ENCODE data around the gene IFITM1. TPM values are rescaled to one million over a fixed set of nuclear protein-coding genes. Genes with fewer than 3 reads are reported as not detected.
"Not testable (repeated sequence)": the region's sequence is repeated elsewhere in the genome, so short reads cannot be mapped to it uniquely, and the experiment has no call there.

The IFITM1 gene
- total RNA-seq, result 100 to 1,000 TPM; 216 to 431 (median 256) TPM

DNA sequence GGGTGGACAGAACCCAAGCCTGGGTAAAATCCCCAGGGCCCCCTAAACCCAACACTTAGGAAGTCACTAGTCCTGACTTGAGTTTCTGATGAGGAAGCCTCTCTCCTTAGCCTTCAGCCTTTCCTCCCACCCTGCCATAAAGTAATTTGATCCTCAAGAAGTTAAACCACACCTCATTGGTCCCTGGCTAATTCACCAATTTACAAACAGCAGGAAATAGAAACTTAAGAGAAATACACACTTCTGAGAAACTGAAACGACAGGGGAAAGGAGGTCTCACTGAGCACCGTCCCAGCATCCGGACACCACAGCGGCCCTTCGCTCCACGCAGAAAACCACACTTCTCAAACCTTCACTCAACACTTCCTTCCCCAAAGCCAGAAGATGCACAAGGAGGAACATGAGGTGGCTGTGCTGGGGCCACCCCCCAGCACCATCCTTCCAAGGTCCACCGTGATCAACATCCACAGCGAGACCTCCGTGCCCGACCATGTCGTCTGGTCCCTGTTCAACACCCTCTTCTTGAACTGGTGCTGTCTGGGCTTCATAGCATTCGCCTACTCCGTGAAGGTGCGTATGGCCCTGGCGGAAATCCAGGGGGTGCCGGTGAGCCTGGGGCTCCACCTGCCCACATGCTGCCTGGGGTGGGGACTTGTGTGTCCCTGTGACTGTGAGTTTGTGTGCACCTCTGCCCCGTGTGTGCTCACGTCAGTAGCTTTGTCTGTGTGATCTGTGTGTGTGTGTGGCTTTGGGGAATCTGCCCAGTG lies at the start of gene IFITM1:
TSS of gene IFITM1 (plus strand) at position 254 of the 767 bp plus-strand sequence. CDS start at position 385, 131 bp downstream.
- no peaks in the 10 kb centered on the region for H3K36me3 ChIP-seq
- H3K27me3 ChIP-seq, result no peaks in the 10 kb centered on the region
- H3K9me3 ChIP-seq, result no peaks in the 10 kb centered on the region
- TF ChIP-seq, protein P1, sequence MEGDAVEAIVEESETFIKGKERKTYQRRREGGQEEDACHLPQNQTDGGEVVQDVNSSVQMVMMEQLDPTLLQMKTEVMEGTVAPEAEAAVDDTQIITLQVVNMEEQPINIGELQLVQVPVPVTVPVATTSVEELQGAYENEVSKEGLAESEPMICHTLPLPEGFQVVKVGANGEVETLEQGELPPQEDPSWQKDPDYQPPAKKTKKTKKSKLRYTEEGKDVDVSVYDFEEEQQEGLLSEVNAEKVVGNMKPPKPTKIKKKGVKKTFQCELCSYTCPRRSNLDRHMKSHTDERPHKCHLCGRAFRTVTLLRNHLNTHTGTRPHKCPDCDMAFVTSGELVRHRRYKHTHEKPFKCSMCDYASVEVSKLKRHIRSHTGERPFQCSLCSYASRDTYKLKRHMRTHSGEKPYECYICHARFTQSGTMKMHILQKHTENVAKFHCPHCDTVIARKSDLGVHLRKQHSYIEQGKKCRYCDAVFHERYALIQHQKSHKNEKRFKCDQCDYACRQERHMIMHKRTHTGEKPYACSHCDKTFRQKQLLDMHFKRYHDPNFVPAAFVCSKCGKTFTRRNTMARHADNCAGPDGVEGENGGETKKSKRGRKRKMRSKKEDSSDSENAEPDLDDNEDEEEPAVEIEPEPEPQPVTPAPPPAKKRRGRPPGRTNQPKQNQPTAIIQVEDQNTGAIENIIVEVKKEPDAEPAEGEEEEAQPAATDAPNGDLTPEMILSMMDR (IDR thresholded peaks at IDR 0.05), result no peak
- TF ChIP-seq POLR2A (IDR thresholded peaks at IDR 0.05) (peak in 1 of 2 donors; percentile 75), EP300 (IDR thresholded peaks at IDR 0.05) (peak; percentile 12 to 86)
- peaks cover 0 to 63% (median 33%) of the 10 kb centered on the region in 4 donors for H3K4me1 ChIP-seq
- WGBS, 2 donors, result 31 to 52% methylated on average over 18 of the region's 18 CpGs
- peak within 1 kb of the TSS; percentile 40 to 55 (median 46) for H3K4me3 ChIP-seq
- H3K27ac ChIP-seq, result peak within 1 kb of the TSS; percentile 66 to 92 (median 90)
- DNase-seq (ENCODE audit: low spot score in 2 of 2), result peak in 1 of 2 donors; percentile 53

DNA sequence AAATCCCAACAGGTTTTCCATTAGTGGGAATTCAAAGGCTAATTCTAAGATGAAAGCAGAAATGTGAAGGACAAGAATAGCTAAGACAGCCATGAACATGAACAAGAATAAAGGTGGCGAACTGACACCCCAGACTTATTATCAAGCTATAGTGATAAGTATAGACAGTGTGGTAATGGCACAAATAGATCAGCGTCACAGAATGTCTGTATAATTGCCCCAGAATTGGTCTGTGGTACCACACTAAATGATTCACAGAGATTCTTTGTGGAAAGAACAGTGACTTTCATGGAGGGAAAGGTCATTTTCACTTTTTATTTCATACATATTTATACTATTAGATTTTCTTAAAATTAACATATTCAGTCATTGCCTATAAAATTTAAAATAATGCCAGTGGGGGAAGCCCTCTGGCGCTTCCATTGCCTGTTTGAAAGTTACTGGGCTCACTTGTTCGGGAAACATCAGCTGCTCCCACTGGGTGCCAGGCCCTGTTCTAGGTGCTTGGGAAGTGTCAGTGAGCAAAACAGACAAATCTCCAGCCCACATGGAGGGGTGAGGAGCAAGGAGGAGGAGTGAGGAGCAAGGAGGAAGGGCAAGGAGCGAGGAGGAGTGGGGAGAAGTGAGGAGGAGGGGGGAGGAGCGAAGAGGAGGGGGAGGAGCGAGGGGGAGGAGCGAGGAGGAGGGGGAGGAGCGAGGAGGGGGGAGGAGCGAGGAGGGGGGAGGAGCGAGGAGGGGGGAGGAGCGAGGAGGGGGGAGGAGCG lies 47.0 kb upstream of the IFITM1 start:
- Histone ChIP-seq H3K27ac (peak overlapping the region in 2 of 4 donors; percentile 38 to 58), H3K36me3 (no peaks in the 10 kb centered on the region), H3K4me1 (peaks cover 0 to 24% (median 8%) of the 10 kb centered on the region in 4 donors), H3K27me3 (no peaks in the 10 kb centered on the region), H3K9me3 (peaks cover 0 to 11% (median 0%) of the 10 kb centered on the region in 4 donors), H3K4me3 (no peak overlapping the region)
- 60 to 65% methylated on average over 5 to 6 of the region's 13 CpGs for WGBS, 2 donors
- peak in 1 of 2 donors; percentile 27 for DNase-seq (ENCODE audit: low spot score in 2 of 2)
- no peak for TF ChIP-seq POLR2A (IDR thresholded peaks at IDR 0.05)
- TF ChIP-seq, protein P1 (IDR thresholded peaks at IDR 0.05), result no peak
- TF ChIP-seq EP300 (IDR thresholded peaks at IDR 0.05), result no peak

DNA sequence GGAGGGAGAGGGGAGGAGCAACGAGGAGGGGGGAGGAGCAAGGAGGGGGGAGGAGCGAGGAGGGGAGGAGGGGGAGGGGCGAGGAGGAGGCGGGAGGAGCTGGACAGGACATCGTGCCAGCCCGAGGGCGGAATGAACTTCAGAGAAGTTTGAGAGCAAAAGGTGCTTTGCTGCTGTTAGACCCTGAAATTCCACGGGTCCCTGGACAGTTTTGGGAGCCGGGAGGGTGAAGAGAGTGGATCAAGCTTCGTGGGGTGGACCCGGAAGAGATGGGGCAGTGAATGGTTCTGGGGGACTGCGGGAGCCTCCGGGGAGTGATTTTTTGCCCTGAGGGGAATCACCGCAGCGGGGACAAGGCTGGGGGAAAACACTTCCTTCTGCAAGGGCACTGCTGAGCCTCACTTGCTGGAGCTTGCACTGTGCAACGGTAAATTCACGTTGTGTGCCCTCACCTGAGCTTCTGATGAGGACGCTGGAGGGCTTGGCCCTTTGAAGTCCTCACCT lies 46.3 kb upstream of the IFITM1 start:
- DNase-seq (ENCODE audit: low spot score in 2 of 2), result peak in 1 of 2 donors; percentile 53
- peak overlapping the region; percentile 17 to 50 (median 28) for H3K4me3 ChIP-seq
- no peaks in the 10 kb centered on the region for H3K36me3 ChIP-seq
- no peaks in the 10 kb centered on the region for H3K27me3 ChIP-seq
- peaks cover 0 to 11% (median 0%) of the 10 kb centered on the region in 4 donors for H3K9me3 ChIP-seq
- peaks cover 0 to 24% (median 8%) of the 10 kb centered on the region in 4 donors for H3K4me1 ChIP-seq
- WGBS, 2 donors, result 39 to 41% methylated on average over 15 of the region's 18 CpGs
- TF ChIP-seq, protein P1 (IDR thresholded peaks at IDR 0.05), result no peak
- TF ChIP-seq EP300 (IDR thresholded peaks at IDR 0.05) (no peak), POLR2A (IDR thresholded peaks at IDR 0.05) (peak in 1 of 2 donors; percentile 46)
- peak overlapping the region; percentile 67 to 87 (median 84) for H3K27ac ChIP-seq

DNA sequence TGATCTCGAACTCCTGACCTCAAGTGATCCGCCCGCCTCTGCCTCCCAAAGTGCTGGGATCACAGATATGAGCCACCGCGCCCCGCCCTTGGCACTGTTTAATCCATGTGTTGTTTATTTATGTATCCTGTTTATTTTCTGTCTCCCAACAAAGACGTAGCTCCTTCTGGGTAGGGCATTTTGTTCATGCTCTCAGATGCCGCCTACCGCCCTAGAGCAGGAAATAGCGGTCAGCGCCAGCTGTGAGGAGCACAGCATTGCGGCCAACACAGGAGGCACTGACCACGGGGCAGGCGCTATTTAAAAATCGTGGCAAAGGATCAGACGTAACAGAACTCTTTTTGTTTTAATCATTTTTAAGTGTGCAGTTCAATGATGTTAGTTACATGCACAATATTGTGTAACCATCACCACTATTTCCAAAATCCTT lies 45.1 kb upstream of the IFITM1 start:
- Histone ChIP-seq H3K9me3 (peaks cover 0 to 11% (median 0%) of the 10 kb centered on the region in 4 donors), H3K4me3 (peak overlapping the region; percentile 17 to 50 (median 28)), H3K4me1 (peaks cover 0 to 24% (median 8%) of the 10 kb centered on the region in 4 donors), H3K27ac (peak overlapping the region; percentile 67 to 87 (median 84))
- WGBS, 2 donors, result 48 to 50% methylated on average over 16 of the region's 16 CpGs
- peak; percentile 48 to 53 for DNase-seq (ENCODE audit: low spot score in 2 of 2)
- not testable (repeated sequence) for H3K27me3 ChIP-seq, H3K36me3 ChIP-seq
- TF ChIP-seq, protein P1 (IDR thresholded peaks at IDR 0.05), result peak in 1 of 5 experiments; percentile 15
- TF ChIP-seq EP300 (IDR thresholded peaks at IDR 0.05), result peak in 1 of 2 donors; percentile 56

Measured in tibial nerve (tissue), 4 donors.